GM18520 (cell line): ENCODE data around the gene ZDHHC11B.
"Not testable (repeated sequence)": the region's sequence is repeated elsewhere in the genome, so short reads cannot be mapped to it uniquely, and the experiment has no call there.

Experiments used
- ATAC-seq: cut with Tn5 transposase; IDR thresholded peaks from one replicate; pipeline ENCODE4 v1.9.1; 2021; ENCODE audit not compliant: unreplicated experiment

Gene ZDHHC11B, protein sequence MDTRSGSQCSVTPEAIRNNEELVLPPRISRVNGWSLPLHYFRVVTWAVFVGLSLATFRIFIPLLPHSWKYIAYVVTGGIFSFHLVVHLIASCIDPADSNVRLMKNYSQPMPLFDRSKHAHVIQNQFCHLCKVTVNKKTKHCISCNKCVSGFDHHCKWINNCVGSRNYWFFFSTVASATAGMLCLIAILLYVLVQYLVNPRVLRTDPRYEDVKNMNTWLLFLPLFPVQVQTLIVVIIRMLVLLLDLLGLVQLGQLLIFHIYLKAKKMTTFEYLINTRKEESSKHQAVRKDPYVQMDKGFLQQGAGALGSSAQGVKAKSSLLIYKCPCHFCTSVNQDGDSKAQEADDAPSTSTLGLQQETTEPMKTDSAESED

DNA sequence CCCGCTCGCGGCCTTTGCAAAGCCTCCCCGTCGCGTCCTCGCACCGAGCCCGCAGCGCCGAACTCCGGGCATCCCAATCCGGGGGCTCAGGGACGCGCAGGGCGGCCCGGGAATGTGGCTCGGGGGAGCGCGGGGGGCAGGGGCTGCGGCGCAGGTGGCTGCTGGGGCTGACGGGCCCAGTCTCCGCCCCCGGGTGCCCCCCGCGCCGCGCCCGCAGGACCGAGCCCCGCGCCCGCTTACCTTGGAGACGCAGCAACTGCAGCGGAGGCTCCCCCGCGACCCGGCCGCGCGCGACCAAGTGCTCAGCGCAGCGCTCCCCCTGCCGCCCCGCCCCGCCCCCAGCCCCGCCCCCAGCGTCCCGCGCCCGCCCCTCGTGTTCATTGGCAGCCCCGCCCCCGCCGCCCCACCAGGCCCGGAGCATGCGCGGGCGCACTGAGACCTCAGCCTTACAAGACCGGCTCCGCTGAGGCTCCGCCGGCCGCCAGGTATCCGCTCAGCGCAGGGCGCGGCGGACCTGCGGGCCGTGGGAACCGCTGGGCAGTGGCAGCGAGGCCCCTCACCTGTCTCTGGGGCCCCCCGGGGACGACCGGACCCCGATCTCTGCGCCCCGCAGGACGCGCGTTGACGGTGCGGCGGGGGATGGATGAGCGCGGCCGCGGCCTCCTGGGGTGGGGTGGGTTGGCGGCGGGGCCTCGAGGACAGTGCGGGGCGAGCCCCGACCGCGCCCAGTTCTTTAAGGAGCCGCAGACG lies at the start of gene ZDHHC11B:
TSS of gene ZDHHC11B (minus strand) at position 302 of the 750 bp plus-strand sequence. CDS start 17,810 bp downstream, outside the sequence.
- not testable (repeated sequence) for ATAC-seq

DNA sequence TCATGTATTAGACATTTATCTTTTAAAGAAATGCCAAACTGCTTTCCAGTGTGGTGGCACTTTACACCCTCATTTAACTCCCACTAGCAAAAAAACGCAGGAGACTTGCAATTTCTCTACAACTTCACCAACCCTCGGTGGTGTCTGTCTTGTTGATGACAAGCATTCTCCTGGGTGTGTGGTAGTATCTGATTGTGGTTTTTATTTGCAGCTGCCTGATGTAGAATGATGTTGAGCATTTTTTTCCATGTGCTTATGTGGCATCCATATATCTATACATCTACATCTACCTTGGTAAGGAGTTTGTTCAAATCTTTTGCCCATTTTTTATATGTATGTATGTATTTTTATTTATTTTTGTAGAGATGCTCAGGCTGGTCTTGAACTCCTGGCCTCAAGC lies 49.5 kb upstream of the ZDHHC11B start:
- ATAC-seq: not testable (repeated sequence)

DNA sequence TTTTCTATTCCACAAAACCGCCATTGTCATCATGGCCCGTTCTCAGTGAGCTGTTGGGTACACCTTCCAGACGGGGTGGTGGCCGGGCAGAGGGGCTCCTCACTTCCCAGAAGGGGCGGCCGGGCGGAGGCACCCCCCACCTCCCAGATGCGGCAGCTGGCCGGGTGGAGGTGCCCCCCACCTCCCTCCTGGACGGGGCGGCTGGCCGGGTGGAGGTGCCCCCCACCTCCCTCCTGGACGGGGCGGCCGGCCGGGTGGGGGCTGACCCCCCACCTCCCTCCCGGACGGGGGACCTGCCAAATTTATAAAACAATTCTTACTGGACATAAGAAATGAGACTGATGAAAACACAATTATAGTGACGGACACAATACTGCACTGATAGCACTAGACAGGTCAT lies 43.7 kb upstream of the ZDHHC11B start:
- not testable (repeated sequence) for ATAC-seq

DNA sequence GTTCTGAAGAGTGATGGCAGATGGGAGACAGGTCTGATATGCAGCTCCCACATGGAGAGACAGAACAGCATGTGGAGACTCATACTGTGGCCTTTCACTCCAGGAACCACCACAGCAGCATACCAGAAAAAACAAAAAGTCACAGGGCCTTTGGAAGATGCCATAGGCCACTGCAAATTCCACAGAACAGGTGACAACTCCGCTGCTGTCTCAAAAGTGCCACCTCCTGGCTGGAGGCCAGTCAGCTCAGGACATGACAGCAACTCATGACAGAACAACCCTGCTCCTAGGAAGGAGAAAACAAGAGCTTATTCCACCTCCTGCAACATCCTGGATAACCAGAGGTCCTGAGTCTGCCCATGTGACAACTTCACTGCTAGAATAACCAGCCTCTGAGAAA lies 41.0 kb upstream of the ZDHHC11B start:
- ATAC-seq: not testable (repeated sequence)

DNA sequence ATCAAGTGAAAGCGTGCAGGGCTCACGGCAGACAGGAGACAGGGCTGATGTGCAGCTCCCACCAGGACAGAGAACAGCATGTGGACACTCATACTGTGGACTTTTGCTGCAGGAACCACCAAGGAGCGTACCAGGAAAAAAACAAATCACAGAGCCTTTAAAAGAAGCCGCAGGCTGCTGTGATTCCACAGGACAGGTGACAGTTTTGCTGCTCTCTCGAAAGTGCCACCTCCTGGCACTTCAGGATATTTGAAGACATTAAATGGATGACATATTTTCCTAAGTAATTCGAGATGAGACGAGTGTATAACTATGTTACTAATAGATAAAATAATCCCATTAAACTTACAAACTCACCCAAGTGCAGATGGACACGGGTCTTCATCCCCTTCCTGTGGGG lies 37.0 kb upstream of the ZDHHC11B start:
- no peak for ATAC-seq

DNA sequence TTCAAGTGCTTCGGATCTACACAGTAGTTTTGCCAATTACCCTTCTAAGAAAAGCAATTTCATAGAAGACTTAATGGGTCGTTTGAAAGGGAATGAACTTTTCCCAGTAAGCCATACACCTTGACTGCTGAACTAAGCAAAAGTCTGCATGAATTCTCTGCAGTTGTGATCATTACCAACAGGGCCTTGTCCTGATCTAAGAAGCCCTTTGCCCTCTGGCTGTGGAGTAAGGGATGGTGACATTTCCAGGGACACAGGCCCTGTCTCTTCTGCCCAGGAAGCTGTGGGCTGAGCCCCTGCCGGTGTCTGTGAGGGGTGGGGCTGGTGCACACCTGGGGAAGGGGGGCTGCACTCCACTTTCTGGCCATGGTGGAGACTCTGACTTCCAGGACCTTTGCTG lies 35.7 kb upstream of the ZDHHC11B start:
- no peak for ATAC-seq

DNA sequence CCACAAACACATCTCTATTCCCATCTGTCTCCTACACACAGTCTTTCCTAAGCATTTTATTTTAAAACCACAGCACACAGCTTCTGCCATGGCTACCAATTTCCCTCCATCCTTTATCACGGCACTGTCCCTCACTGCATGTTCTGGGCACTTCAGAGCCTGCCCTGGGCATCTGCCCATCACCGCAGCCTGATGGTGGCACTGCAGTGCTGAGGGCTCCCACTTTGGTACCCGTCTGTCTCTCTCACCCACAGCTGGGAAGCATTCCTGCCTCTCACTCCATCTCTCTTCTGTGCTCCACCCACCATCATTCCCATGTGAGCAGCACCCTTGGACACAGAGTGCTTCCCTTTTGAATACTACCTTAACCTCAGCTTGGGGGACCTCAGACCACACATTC lies 34.5 kb upstream of the ZDHHC11B start:
- ATAC-seq: no peak

DNA sequence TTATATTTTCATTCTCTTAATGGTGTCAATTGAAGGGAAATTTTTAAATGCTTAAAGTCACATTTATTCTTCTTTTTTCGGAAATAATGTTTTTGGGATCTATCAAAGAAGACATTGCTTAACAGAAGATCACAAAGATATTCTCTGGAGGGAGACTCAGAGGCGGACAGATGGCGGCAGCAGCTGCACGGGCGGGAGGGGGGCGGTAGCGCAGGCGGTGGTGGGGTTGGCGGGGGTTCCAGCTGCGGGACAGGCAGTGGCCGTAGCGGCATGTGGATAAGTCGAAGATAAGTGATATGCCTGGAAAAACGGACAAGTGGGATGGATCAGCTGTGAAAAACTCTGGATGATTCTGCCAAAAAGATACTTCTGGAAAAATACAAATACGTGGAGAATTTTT lies 31.6 kb upstream of the ZDHHC11B start:
- ATAC-seq: no peak

DNA sequence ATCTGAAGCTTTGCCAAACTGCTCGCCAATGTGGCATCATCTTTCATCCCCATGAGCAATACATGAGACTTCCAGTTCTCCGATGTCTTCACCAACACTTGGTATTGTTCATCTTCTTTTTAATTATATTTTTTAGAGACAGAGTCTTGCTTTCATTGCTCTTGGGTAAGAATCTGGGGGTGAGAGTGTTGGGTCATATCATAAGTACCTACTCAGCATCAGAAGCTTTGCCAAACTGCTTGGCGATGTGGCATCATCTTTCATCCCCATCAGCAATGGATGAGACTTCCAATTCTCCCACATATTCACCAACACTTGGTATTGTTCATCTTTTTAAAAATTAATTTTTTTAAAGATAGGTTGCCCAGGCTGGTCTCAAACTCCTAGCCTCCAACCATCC lies 30.9 kb upstream of the ZDHHC11B start:
- ATAC-seq: no peak

DNA sequence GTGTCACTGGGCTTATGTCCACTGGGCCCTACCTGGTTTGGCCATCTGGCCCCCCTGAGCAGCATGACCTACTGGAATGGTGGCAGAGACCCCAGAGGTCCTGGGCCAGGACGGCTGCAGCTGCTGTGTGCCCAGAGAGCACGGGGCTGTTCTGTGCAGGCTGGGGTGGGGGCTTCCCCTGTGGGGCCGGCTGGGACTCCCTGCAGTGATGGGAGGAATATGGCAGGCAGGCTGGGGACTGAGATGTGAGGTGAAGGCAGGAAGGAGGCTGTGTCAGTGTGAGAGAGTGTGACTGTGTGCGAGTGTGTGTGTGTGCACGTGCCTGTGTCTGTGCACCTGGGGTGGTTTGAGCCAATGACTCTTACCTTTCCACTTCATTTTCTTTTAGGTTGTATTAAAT lies 29.0 kb upstream of the ZDHHC11B start:
- not testable (repeated sequence) for ATAC-seq

DNA sequence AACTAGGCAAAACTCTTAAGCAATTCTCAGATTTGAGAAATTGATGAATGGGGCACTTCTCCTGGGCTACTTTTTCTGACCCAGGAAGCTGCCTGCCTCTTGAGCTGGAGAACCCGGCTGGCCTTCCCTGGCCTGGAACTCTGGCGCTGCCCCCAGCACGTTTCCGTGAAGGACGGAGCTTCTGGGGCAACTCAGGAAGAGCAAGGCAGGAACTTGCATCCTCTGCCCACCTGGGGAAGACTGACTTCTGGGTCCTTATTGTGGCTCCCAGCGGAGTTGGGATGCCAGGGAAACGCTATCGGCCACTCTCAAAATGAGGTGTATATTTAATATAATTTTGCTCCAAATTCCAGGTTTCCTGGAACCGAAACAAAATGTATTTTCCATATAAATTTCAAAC lies 26.9 kb upstream of the ZDHHC11B start:
- not testable (repeated sequence) for ATAC-seq

DNA sequence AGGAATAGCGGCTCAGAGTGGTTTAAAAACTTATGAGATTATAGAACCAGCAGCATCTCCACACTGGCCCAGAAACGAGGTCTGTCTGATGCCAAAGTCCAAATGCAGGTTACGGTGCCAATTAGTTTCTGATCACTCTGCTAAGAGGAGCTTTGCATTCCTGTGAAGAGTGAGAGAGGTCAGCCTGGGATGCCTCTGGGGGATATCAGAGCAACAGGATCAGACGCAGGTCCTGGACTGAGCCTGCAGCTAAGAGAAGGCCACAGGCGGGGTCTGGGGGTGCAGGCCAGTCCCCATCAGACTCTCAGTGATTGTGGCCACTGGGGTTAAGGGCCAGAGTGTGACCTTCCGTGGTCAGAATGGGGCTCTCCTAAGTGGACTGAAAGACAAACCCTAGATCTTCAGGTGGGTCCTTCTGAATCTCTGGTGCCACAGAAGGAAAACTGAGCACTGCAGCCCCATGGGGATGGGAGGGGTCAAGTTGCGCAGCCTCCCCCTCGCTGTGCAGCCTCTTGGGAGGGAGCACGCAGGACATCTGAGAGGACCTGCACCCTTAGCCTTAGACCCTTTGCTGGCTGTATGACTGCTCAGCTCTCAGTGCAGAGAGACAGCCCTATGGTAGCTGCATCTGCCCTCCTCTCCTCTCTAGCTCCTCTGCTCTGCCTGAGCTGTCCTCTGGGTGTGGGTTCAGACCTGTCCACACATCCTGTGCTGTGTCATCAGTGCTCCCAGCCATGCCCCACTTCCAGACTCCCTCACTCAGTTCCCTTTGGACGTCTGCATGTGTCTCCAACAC lies 23.4 kb upstream of the ZDHHC11B start:
- ATAC-seq: not testable (repeated sequence)

DNA sequence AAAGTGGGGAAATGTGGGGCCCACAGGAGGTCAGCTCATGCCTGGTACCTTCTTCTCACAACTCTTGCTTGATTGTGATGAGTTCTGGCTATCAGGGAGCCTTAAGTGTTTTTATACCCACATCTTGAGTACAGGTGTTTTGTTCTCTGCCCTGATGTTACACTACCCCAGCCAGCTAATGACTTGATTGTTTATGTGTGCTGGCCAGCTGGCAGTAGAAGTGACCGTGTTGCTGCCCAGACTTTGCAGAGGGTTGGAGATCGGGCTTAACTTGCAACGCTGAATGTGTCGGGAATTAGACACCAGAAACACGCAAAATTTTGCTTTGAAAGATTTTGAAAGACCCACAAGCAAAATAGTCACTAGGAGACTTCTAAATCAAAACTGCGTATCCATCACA lies 16.9 kb upstream of the ZDHHC11B start:
- no peak for ATAC-seq

DNA sequence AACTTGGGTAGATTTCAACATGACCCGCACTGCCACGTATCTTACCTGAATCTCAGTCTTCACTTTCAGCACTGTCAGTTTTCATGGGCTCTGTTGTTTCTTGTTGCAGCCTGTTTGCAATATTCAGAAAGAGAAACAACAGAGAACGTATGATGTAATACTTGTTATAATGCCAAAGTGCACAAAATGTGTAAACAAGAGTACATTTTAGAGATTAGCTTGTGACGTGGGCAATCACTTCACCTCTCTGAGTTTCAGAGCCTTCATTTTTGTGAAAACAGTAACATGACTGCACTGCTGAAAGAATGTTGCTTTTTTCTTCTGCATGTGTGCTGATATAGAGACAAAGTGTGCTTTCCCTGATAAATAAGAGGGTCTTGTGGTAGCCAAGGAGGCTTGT lies 16.5 kb upstream of the ZDHHC11B start:
- not testable (repeated sequence) for ATAC-seq

DNA sequence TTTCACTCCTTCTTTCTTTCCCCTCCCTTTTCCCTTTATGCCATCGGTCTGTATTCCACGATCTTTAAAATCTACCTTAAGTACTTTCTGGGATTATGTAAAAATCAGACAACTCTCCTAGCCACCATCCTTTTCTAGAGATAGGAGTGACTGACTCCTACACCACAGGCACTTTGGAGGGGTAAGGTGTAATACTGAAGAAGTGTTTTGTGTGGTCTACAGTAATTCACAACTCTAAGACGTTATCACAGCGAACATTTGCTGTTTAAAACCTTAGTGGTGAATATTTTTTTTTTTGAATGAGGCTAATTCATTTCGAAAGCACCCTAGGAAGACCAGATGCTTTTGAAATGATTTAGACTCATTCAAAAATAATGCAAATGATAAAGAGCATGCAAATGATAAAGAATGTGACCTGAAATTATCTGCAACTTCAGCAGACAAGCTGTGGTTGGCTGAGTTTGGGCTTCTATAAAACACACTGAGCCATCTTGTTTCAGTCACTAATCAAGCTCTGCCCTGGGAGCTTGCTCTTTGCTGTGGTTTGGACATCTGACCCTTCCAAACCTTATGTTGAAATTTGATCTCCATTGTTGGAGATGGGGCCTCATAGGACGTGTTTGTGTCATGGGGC lies 14.1 kb upstream of the ZDHHC11B start:
- not testable (repeated sequence) for ATAC-seq

DNA sequence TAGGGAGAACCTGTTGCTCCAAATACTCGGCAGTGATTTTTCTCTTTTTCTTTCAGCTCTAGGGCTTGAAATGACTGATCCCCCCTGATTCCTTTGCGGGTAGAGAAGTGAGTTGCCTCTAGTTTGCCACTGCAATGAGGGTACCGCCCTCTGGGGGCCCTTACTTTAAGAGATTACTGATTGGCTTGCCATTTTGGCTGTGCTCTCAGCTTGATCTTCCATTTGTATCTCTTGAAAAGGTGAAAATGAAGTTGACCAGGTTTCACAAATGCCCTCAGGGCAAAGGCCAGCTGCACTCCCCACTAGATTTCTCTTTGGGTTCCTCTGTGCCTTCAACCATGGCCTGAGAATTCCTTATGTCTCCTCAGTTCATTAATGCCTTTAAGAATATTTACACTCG lies 13.5 kb upstream of the ZDHHC11B start:
- not testable (repeated sequence) for ATAC-seq

DNA sequence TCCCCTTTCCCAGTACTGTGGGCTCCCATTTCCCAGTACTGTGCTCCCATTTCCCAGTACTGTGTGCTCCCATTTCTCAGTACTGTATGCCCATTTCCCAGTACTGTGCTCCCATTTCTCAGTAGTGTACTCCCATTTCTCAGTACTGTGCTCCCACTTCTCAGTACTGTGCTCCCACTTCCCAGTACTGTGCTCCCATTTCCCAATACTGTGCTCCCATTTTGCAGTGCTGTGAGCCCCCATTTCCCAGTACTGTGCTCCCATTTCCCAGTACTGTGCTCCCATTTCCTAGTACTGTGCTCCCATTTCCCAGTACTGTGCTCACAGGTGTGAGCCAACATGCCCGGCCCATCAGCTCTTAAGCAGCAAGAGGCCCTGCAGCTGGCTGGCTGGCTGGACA lies 11.3 kb upstream of the ZDHHC11B start:
- not testable (repeated sequence) for ATAC-seq

DNA sequence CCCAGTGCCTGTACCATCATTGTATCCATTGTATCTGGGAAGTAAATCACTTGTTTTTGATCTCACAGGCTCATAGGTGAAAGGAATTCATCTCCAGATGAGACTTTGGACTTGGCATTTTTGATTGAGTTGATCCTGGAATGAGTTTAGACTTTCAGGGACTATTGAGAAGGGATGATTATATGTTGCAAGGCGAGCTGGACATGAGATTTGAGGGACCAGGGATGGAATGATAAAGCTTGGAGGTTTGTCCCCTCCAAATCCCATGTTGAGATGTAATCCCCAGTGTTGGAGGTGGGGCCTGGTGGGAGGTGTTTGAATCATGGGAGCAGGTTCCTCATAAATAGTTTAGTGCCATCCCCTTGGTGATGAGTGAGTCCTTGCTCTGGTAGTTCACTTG lies 10.4 kb upstream of the ZDHHC11B start:
- not testable (repeated sequence) for ATAC-seq

DNA sequence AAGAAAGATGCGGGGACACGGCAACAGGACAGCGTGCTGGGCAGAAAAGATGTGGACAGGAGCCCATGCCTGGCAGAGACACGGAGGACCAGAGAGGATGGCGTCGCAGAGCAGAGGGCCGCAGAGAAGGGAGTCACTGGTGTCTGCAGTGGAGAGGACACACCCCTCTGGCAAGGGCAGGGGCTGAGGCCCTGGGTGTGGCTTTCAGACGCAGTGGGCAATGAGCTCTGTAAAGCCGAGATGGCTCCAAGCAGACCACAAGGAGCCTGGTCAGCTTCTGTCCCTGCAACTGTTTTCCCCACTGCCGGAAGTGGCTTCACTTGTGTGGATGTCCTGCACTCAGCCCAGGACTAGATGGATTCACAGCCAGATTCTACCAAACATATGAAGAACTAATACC lies 4.2 kb upstream of the ZDHHC11B start:
- ATAC-seq: not testable (repeated sequence)

DNA sequence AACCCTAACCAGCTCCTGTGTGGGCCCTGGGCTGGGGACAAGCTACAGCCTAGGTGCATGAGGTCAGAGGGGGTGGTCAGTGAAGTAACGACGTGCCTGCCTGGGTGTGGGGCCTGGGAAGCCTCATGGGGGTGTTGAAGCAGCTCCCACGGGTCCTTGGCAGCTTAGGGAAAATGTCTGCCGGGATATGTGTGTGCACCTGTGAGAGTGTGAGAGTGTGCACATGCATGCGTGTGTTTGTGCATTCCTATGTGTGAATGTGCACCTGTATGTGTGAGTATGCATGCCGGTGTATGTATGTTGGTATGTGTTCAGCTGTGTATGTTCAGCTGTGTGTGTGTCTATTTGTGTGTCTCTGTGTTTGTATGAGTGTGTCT lies 3.3 kb upstream of the ZDHHC11B start:
- not testable (repeated sequence) for ATAC-seq
